Thyroid gland (tissue), 4 donors: ENCODE data around the gene KCNQ1OT1. TPM values are rescaled to one million over a fixed set of nuclear protein-coding genes. Genes with fewer than 3 reads are reported as not detected.

Experiments used
- DNase-seq, 2 donors: peaks; one replicate each; pipeline ENCODE4 v3.0.0-alpha.2; 2019
- H3K27ac ChIP-seq, 3 donors: fragments of 200-600 bp; sonication (generic); 1 replicate in 2 of 3; 2 replicates in 1 of 3; pipeline ENCODE4 v1.5.1; 2016 to 2019; ENCODE audit warnings: mild to moderate bottlenecking in 1 of 3, moderate library complexity in 1 of 3
- H3K27me3 ChIP-seq: fragments of 200-600 bp; sonication (generic); one replicate; pipeline ENCODE4 v1.5.1; 2019
- H3K36me3 ChIP-seq, 2 donors: fragments of 200-600 bp; sonication (generic); one replicate each; pipeline ENCODE4 v1.5.1; 2016 to 2019
- H3K4me1 ChIP-seq, 2 donors: fragments of 200-600 bp; sonication (generic); one replicate each; pipeline ENCODE4 v1.5.1; 2017 to 2019
- H3K4me3 ChIP-seq, 3 donors: fragments of 200-600 bp; sonication (generic); replicated peaks in 1 of 3; 1 replicate in 2 of 3; 2 replicates in 1 of 3; pipeline ENCODE4 v1.5.1; 2016; ENCODE audit warnings: mild to moderate bottlenecking in 1 of 3
- H3K9me3 ChIP-seq: fragments of 200-600 bp; sonication (generic); one replicate; pipeline ENCODE4 v1.5.1; 2017
- POLR2A ChIP-seq, 2 donors: fragments of 450-650 bp; IDR thresholded peaks; one replicate each; pipeline ENCODE4 v1.6.1; 2017; ENCODE audit warnings: antibody characterized with exemption in 2 of 2, mild to moderate bottlenecking in 2 of 2, moderate library complexity in 1 of 2
- WGBS, 2 donors: methylation state at CpG; one replicate each; pipeline ENCODE4 v1.1.5; 2017; 5-methylcytosine and 5-hydroxymethylcytosine counted together
- intact Hi-C: fragments of 100-400 bp; cut with DNase I; formaldehyde crosslinking; loops from one replicate; pipeline ENCODE4 v1.15.1; 2023
- total RNA-seq, 4 donors: library from RNA; depleted of rRNA; stranded (reverse); fragments of >200 nt; gene quantifications; one replicate each; pipeline ENCODE4 v1.2.3, GENCODE V29; 2016
- TF ChIP-seq, protein P1 (sequence below), 6 experiments: fragments of 200-600 bp in 3 of 6; fragments of 450-650 bp in 3 of 6; sonication (generic) in 3 of 6; IDR thresholded peaks; one replicate each; pipeline ENCODE4 v1.5.1; 2016 to 2019; ENCODE audit warnings: antibody characterized with exemption in 6 of 6, mild to moderate bottlenecking in 2 of 6, inconsistent platforms in 1 of 6, moderate library complexity in 1 of 6

KCNQ1OT1 gene
- total RNA-seq, 4 donors from 2014 or later, result 2.0 to 4.1 (median 3.2) TPM

DNA sequence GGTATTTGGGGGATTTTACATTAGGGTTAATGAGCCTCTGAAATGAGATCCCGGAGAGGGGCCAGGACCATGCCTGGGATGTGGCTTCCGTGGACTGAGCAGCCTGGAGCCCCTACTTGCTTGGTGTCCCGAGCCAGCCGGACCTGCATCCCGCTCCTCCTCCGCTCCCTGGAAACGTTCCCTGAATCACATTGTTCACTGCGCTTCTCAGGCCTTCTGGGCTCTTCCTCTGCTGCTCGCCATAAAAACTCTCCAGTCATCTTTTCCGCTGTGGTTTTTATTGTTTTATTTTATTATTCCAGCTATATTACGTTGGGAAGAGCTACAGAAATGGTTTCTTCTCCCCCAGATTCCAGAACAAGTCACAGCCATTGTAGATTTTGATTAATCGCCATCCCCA lies 13.3 kb upstream of the KCNQ1OT1 start:
- H3K4me1 ChIP-seq, result peaks cover 5 to 6% of the 10 kb centered on the region in 2 donors
- no peaks in the 10 kb centered on the region for H3K27me3 ChIP-seq
- H3K36me3 ChIP-seq, result no peaks in the 10 kb centered on the region
- no peak for TF ChIP-seq POLR2A (IDR thresholded peaks at IDR 0.05)
- TF ChIP-seq, protein P1, sequence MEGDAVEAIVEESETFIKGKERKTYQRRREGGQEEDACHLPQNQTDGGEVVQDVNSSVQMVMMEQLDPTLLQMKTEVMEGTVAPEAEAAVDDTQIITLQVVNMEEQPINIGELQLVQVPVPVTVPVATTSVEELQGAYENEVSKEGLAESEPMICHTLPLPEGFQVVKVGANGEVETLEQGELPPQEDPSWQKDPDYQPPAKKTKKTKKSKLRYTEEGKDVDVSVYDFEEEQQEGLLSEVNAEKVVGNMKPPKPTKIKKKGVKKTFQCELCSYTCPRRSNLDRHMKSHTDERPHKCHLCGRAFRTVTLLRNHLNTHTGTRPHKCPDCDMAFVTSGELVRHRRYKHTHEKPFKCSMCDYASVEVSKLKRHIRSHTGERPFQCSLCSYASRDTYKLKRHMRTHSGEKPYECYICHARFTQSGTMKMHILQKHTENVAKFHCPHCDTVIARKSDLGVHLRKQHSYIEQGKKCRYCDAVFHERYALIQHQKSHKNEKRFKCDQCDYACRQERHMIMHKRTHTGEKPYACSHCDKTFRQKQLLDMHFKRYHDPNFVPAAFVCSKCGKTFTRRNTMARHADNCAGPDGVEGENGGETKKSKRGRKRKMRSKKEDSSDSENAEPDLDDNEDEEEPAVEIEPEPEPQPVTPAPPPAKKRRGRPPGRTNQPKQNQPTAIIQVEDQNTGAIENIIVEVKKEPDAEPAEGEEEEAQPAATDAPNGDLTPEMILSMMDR (IDR thresholded peaks at IDR 0.05), result no peak
- no peak overlapping the region for H3K4me3 ChIP-seq
- 86 to 87% methylated on average over 12 of the region's 12 CpGs for WGBS, 2 donors
- H3K27ac ChIP-seq, result no peak overlapping the region
- intact Hi-C loops, result no loop called here
- DNase-seq, result no peak
- H3K9me3 ChIP-seq, result no peaks in the 10 kb centered on the region

- Histone ChIP-seq H3K4me3 (no peak overlapping the region), H3K36me3 (no peaks in the 10 kb centered on the region), H3K27me3 (no peaks in the 10 kb centered on the region), H3K4me1 (peaks cover 5 to 11% of the 10 kb centered on the region in 2 donors), H3K9me3 (no peaks in the 10 kb centered on the region), H3K27ac (no peak overlapping the region)
- no peak for DNase-seq
- intact Hi-C loops, result no loop called here
- TF ChIP-seq, protein P1 (IDR thresholded peaks at IDR 0.05), result no peak
- no peak for TF ChIP-seq POLR2A (IDR thresholded peaks at IDR 0.05)
- WGBS, 2 donors, result 98 to 99% methylated on average over 6 of the region's 6 CpGs
Observed at GRCh38 chr11:2711161-2711560, 11.4 kb upstream of the KCNQ1OT1 start.

DNA sequence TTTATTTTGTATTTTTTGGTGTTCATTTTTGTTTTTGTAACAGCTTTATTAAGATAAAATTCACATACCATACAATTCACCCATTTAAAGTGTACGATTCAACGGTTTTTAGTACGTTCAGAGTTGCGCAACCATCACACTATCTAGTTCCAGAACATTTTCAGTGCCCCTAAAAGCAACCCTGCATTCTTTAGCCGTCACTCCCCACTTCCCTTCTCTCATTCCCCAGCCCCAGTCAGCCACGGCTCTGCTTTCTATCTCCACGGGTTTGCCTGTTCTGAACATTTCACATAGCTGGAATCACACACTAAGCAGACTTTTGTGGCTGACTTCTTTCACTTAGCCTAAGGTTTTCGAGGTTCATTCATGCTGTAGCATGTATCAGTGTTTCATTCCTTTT lies 9.6 kb upstream of the KCNQ1OT1 start:
- Histone ChIP-seq H3K36me3 (no peaks in the 10 kb centered on the region), H3K4me1 (peaks cover 5 to 11% of the 10 kb centered on the region in 2 donors), H3K4me3 (no peak overlapping the region), H3K27me3 (no peaks in the 10 kb centered on the region), H3K9me3 (no peaks in the 10 kb centered on the region), H3K27ac (peak overlapping the region in 1 of 3 donors; percentile 3)
- TF ChIP-seq, protein P1 (IDR thresholded peaks at IDR 0.05), result no peak
- no peak for TF ChIP-seq POLR2A (IDR thresholded peaks at IDR 0.05)
- peak; percentile 19 to 28 for DNase-seq
- intact Hi-C loops, result loop anchor here (10.0 kb wide), 1 partner anchor 175 kb away; the partner anchor contains the start of gene CDKN1C
- 59 to 62% methylated on average over 8 of the region's 8 CpGs for WGBS, 2 donors

- Histone ChIP-seq H3K9me3 (no peaks in the 10 kb centered on the region), H3K36me3 (no peaks in the 10 kb centered on the region), H3K27me3 (no peaks in the 10 kb centered on the region), H3K4me1 (peaks cover 5 to 13% of the 10 kb centered on the region in 2 donors), H3K4me3 (no peak overlapping the region), H3K27ac (peak overlapping the region in 1 of 3 donors; percentile 59)
- TF ChIP-seq, protein P1 (IDR thresholded peaks at IDR 0.05), result no peak
- TF ChIP-seq POLR2A (IDR thresholded peaks at IDR 0.05), result no peak
- DNase-seq, result no peak
- WGBS, 2 donors, result 77 to 87% methylated on average over 12 to 14 of the region's 14 CpGs
- intact Hi-C loops, result loop anchor here (10.0 kb wide), 1 partner anchor 176 kb away; the partner anchor contains the start of gene CDKN1C
Observed at GRCh38 chr11:2708757-2709281, 9.0 kb upstream of the KCNQ1OT1 start.

DNA sequence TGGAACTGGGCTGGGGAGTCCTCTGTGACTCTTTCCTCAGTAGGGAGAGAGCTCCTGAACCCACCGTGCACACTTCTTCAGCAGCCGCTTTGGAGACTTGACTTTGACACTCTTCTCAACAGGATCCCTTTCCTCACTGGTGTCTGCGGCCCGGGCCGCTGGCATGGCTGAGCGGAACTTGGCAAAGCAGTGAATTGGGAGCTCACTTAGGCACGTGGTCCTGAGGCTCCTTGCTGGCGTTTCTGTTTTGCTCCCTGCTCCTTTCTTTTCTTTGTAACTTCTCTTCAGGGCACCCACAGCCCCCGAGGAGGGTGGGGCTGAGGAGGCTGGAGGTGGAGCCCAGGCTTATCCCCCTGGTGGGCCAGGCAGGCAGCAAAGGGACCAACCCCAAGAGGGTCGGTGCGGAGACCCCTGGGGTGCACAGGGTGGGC lies 8.4 kb upstream of the KCNQ1OT1 start:
- WGBS, 2 donors, result 35 to 56% methylated on average over 11 of the region's 11 CpGs
- peak overlapping the region in 2 of 3 donors; percentile 25 to 59 for H3K27ac ChIP-seq
- H3K9me3 ChIP-seq, result no peaks in the 10 kb centered on the region
- intact Hi-C loops, result loop anchor here (10.0 kb wide), 1 partner anchor 177 kb away; the partner anchor contains the start of gene CDKN1C
- H3K27me3 ChIP-seq, result no peaks in the 10 kb centered on the region
- no peaks in the 10 kb centered on the region for H3K36me3 ChIP-seq
- DNase-seq, result peak; percentile 77 to 82
- TF ChIP-seq, protein P1 (IDR thresholded peaks at IDR 0.05), result no peak
- TF ChIP-seq POLR2A (IDR thresholded peaks at IDR 0.05), result no peak
- H3K4me3 ChIP-seq, result no peak overlapping the region
- peaks cover 11 to 19% of the 10 kb centered on the region in 2 donors for H3K4me1 ChIP-seq
